ENCODE measurements around the gene ICAM1. TPM values are rescaled to one million over a fixed set of nuclear protein-coding genes. Genes with fewer than 3 reads are reported as not detected.

The ICAM1 gene
- total and polyA plus RNA-seq, 2 of the 8 experiments (the other 6 are each of a cell fraction or from before 2014, with no cell fraction given), result 4.0 to 9.4 TPM

GRCh38 chr19:10256551-10256950, 14.4 kb upstream of the ICAM1 start:
- FAIRE-seq (no peak), DNase-seq (ENCODE audit: low read depth in 1 of 2, low spot score in 2 of 2) (no peak)
- Histone ChIP-seq H2AK5ac (ENCODE audit: low read depth, low read length) (no peak overlapping the region), H4K8ac (ENCODE audit: extremely low read depth, insufficient read depth, low read length) (no peak overlapping the region), H3K4me1 (replicated peaks in 1 of 4; ENCODE audit: control insufficient read depth in 3 of 4, insufficient read depth in 4 of 4, low read length in 3 of 4) (peaks cover 0 to 6% (median 1%) of the 10 kb centered on the region in 4 experiments; a peak in 3 of 7 replicates), H3K4me3 (ENCODE audit: extremely low read depth in 1 of 4, insufficient read depth in 2 of 4, low read depth in 3 of 4, low read length in 4 of 4) (no peak overlapping the region), H4K5ac (ENCODE audit: insufficient read length, low read depth, low read length) (no peak overlapping the region), H3K27me3 (replicated peaks in 1 of 4; ENCODE audit: control insufficient read depth in 3 of 4, extremely low read depth in 1 of 4, insufficient read depth in 3 of 4, low read length in 3 of 4) (no peaks in the 10 kb centered on the region), H2BK12ac (ENCODE audit: low read depth, low read length) (no peak overlapping the region), H3K23me2 (ENCODE audit: low read depth, low read length) (peaks cover 5% of the 10 kb centered on the region), H2BK20ac (ENCODE audit: low read length) (no peak overlapping the region), H3K79me1 (ENCODE audit: low read depth, low read length) (peaks cover 5% of the 10 kb centered on the region; the same call in 1 of the 2 replicates), H2BK120ac (replicated peaks; ENCODE audit: low read depth, low read length) (no peak overlapping the region), H2BK5ac (ENCODE audit: low read depth, low read length) (no peak overlapping the region), H4K20me1 (replicated peaks in 1 of 2; ENCODE audit: control insufficient read depth in 1 of 2, insufficient read depth in 2 of 2, low read length in 2 of 2) (peaks cover 0 to 10% of the 10 kb centered on the region in 2 experiments), H3K23ac (ENCODE audit: insufficient read length) (no peak overlapping the region), H3K79me2 (ENCODE audit: control insufficient read depth in 1 of 2, insufficient read depth in 2 of 2, low read length in 2 of 2) (peaks cover 0 to 9% of the 10 kb centered on the region in 2 experiments; a peak in 2 of 4 replicates), H2AFZ (ENCODE audit: low read length) (no peak overlapping the region), H3K18ac (ENCODE audit: extremely low read depth, low read length) (no peak overlapping the region), H2BK15ac (ENCODE audit: low read length) (no peak overlapping the region), H3K9ac (replicated peaks in 1 of 4; ENCODE audit: extremely low read depth in 1 of 4, low read depth in 3 of 4, low read length in 3 of 4) (no peak overlapping the region), H4K91ac (replicated peaks; ENCODE audit: insufficient read length, low read length) (no peak overlapping the region), H3K56ac (replicated peaks; ENCODE audit: insufficient read length, low read depth, low read length) (no peak overlapping the region), H3K4me2 (ENCODE audit: insufficient read depth in 1 of 2, low read depth in 2 of 2, low read length in 2 of 2) (no peak overlapping the region), H3K9me3 (ENCODE audit: insufficient read depth in 2 of 2, low read depth in 1 of 2, low read length in 1 of 2) (no peaks in the 10 kb centered on the region), H3K4ac (replicated peaks; ENCODE audit: insufficient read length, low read depth, low read length) (no peak overlapping the region), H3K36me3 (ENCODE audit: control insufficient read depth in 2 of 4, insufficient read depth in 4 of 4, low read length in 3 of 4) (peaks cover 4 to 26% (median 15%) of the 10 kb centered on the region in 4 experiments; a peak in 5 of 8 replicates), H3K27ac (ENCODE audit: low read depth, low read length) (no peak overlapping the region), H3K14ac (ENCODE audit: insufficient read length) (no peak overlapping the region)
- ChIA-PET CTCF (ENCODE audit: partially characterized antibody) (interaction anchor here (0.5 to 5.4 kb wide), 6 partner anchors 10 to 134 kb away, joined by 3 to 68 read pairs (median 4); no protein-coding TSS in a partner anchor), POLR2A (ENCODE audit: partially characterized antibody) (interaction anchor here (0.5 to 2.6 kb wide), 6 partner anchors 29 to 1751 kb away, joined by 3 to 10 read pairs (median 3); partner anchors contain the start of genes DNMT1 and ICAM5)
- TF ChIP-seq CBX8 (IDR thresholded peaks at IDR 0.05; ENCODE audit: borderline replicate concordance, low read depth, low read length), result no peak
- no peak for TF ChIP-seq POLR2AphosphoS5 (IDR thresholded peaks at IDR 0.05; ENCODE audit: low read depth, low read length)
- no peak for TF ChIP-seq CEBPB (IDR thresholded peaks at IDR 0.05; ENCODE audit: low read depth, low read length)
- TF ChIP-seq SIRT6 (IDR thresholded peaks at IDR 0.05; ENCODE audit: low read length), result no peak
- TF ChIP-seq SP1 (IDR thresholded peaks at IDR 0.05; ENCODE audit: low read depth, low read length), result no peak
- no peak for TF ChIP-seq GABPA (IDR thresholded peaks at IDR 0.05; ENCODE audit: borderline replicate concordance, insufficient read depth, low read length)
- WGBS, 2 experiments (ENCODE audit: extremely low coverage in 1 of 2, insufficient coverage in 1 of 2, insufficient read length in 1 of 2, insufficient replicate concordance in 2 of 2, low coverage in 1 of 2, low lambda C conversion rate in 2 of 2, missing lambda C conversion rate in 1 of 2), result 91% methylated on average over 15 of the region's 18 CpGs; no CpG with 5 or more reads in 1 of the 2 experiments

All from H1 (cell line).